GM21447 (cell line): ENCODE results near the gene MST1.
"Not testable (repeated sequence)": the region's sequence is repeated elsewhere in the genome, so short reads cannot be mapped to it uniquely, and the experiment has no call there.

ENCODE experiments used
- ATAC-seq: cut with Tn5 transposase; IDR thresholded peaks from one replicate; pipeline ENCODE4 v1.9.1; 2021; ENCODE audit not compliant: unreplicated experiment

Gene MST1

GRCh38 chr3:49701388-49702077 is 12.3 kb upstream of the MST1 start:
- ATAC-seq, result no peak

GRCh38 chr3:49700453-49701128 is 11.3 kb upstream of the MST1 start:
- ATAC-seq, result no peak

- ATAC-seq, result no peak
Observed at GRCh38 chr3:49700014-49700413, 10.7 kb upstream of the MST1 start.

- ATAC-seq, result no peak
Observed at GRCh38 chr3:49699281-49699979, 10.2 kb upstream of the MST1 start.

- ATAC-seq, result not testable (repeated sequence)
Observed at GRCh38 chr3:49695350-49696015, 6.2 kb upstream of the MST1 start.

- ATAC-seq, result not testable (repeated sequence)
Observed at GRCh38 chr3:49694409-49695070, 5.3 kb upstream of the MST1 start.

- ATAC-seq, result not testable (repeated sequence)
Observed at GRCh38 chr3:49691481-49691880, 2.2 kb upstream of the MST1 start.

GRCh38 chr3:49690856-49691255 is 1.6 kb upstream of the MST1 start:
- ATAC-seq, result not testable (repeated sequence)

- ATAC-seq, result peak; percentile 18
Observed at GRCh38 chr3:49689908-49690624, 792 bp upstream of the MST1 start.

- not testable (repeated sequence) for ATAC-seq
Observed at GRCh38 chr3:49688338-49689045, 782 bp downstream of the MST1 start.

GRCh38 chr3:49687424-49687795 is 1.9 kb downstream of the MST1 start:
- not testable (repeated sequence) for ATAC-seq

- ATAC-seq, result not testable (repeated sequence)
Observed at GRCh38 chr3:49686769-49687423, 2.4 kb downstream of the MST1 start.

- not testable (repeated sequence) for ATAC-seq
Observed at GRCh38 chr3:49686346-49686745, 2.9 kb downstream of the MST1 start.

- ATAC-seq, result not testable (repeated sequence)
Observed at GRCh38 chr3:49685846-49686245, 3.4 kb downstream of the MST1 start.

GRCh38 chr3:49685103-49685502 is 4.2 kb downstream of the MST1 start:
- ATAC-seq, result not testable (repeated sequence)

GRCh38 chr3:49684453-49684852 is 4.8 kb downstream of the MST1 start:
- ATAC-seq, result not testable (repeated sequence)

- ATAC-seq, result no peak
Observed at GRCh38 chr3:49683162-49683561, 6.1 kb downstream of the MST1 start.

- ATAC-seq, result no peak
Observed at GRCh38 chr3:49681543-49681942, 7.7 kb downstream of the MST1 start.

GRCh38 chr3:49681232-49681522 is 8.1 kb downstream of the MST1 start:
- no peak for ATAC-seq
